Measurements from ENCODE around the gene KLHL4. TPM values are rescaled to one million over a fixed set of nuclear protein-coding genes. Genes with fewer than 3 reads are reported as not detected.

The KLHL4 gene
- total and polyA plus RNA-seq, 2 of the 13 experiments (the other 11 are each of a cell fraction or from before 2014, with no cell fraction given), result 0.15 TPM; not detected in 1

DNA sequence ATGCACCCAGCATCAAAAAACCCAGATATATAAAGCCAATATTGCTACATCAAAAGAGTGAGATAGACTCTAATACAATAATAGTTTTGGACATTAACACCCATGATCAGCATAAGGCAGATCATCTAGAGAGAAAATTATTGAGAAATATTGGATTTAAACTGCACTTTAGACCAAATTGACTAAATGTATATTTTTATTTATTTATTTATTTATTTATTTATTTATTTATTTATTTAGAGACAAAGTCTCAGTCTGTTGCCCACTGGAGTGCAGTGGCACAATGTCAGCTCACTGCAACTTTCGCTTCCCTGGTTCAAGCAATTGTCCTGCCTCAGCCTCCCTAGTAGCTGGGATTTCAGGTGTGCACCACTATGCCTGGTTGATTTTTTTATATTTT lies 193.0 kb downstream of the KLHL4 start (continued):
- TF ChIP-seq, protein P1, sequence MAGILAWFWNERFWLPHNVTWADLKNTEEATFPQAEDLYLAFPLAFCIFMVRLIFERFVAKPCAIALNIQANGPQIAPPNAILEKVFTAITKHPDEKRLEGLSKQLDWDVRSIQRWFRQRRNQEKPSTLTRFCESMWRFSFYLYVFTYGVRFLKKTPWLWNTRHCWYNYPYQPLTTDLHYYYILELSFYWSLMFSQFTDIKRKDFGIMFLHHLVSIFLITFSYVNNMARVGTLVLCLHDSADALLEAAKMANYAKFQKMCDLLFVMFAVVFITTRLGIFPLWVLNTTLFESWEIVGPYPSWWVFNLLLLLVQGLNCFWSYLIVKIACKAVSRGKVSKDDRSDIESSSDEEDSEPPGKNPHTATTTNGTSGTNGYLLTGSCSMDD (CRISPR knock-in tag; IDR thresholded peaks at IDR 0.05), result no peak
